Liver (tissue), 9 donors: ENCODE results near the gene NR4A1. TPM values are rescaled to one million over a fixed set of nuclear protein-coding genes. Genes with fewer than 3 reads are reported as not detected.

ENCODE experiments used
- DNase-seq: peaks from one replicate; pipeline ENCODE4 v3.0.0-alpha.2; 2017; ENCODE audit warnings: low spot score
- H3K27ac ChIP-seq, 2 donors: one replicate each; pipeline ENCODE4 v1.7.0; 2013; ENCODE audit warnings: inconsistent platforms in 2 of 2, low read length in 2 of 2, control low read depth in 1 of 2, low read depth in 1 of 2, mild to moderate bottlenecking in 1 of 2
- H3K27me3 ChIP-seq, 4 donors: one replicate each; pipeline versions ENCODE4 v1.6.1 to v1.7.0; 2013; ENCODE audit warnings: low read length in 3 of 4, inconsistent platforms in 1 of 4, mild to moderate bottlenecking in 1 of 4, moderate library complexity in 1 of 4; ENCODE audit not compliant: control insufficient read depth in 4 of 4, insufficient read depth in 4 of 4
- H3K36me3 ChIP-seq, 4 donors: one replicate each; pipeline versions ENCODE4 v1.6.1 to v1.7.0; 2013; ENCODE audit warnings: low read length in 3 of 4, mild to moderate bottlenecking in 3 of 4, low read depth in 1 of 4, moderate library complexity in 1 of 4; ENCODE audit not compliant: control insufficient read depth in 4 of 4, insufficient read depth in 3 of 4
- H3K4me1 ChIP-seq, 4 donors: one replicate each; pipeline versions ENCODE4 v1.6.1 to v1.7.0; 2013; ENCODE audit warnings: low read length in 3 of 4, mild to moderate bottlenecking in 3 of 4, moderate library complexity in 1 of 4; ENCODE audit not compliant: control insufficient read depth in 4 of 4, insufficient read depth in 4 of 4
- H3K4me3 ChIP-seq, 3 donors: one replicate each; pipeline versions ENCODE4 v1.6.1 to v1.7.0; 2013; ENCODE audit warnings: low read length in 3 of 3, control low read depth in 1 of 3, low read depth in 1 of 3, mild to moderate bottlenecking in 1 of 3
- H3K9ac ChIP-seq, 2 donors: one replicate each; pipeline ENCODE4 v1.7.0; 2013; ENCODE audit warnings: low read length in 2 of 2, mild to moderate bottlenecking in 2 of 2, moderate library complexity in 2 of 2, control low read depth in 1 of 2, low read depth in 1 of 2
- H3K9me3 ChIP-seq, 4 donors: one replicate each; pipeline versions ENCODE4 v1.6.1 to v1.7.0; 2013; ENCODE audit warnings: low read length in 3 of 4; ENCODE audit not compliant: control insufficient read depth in 4 of 4
- ATF3 ChIP-seq: IDR thresholded peaks from 2 replicates; pipeline ENCODE4 v1.6.1; 2016; ENCODE audit warnings: antibody characterized with exemption
- EGR1 ChIP-seq, 2 donors: IDR thresholded peaks; 2 replicates each; pipeline ENCODE4 v1.6.1; 2016 to 2018; ENCODE audit warnings: antibody characterized with exemption in 2 of 2, low read depth in 2 of 2
- FOXA1 ChIP-seq: IDR thresholded peaks from 2 replicates; pipeline ENCODE4 v1.6.1; 2016; ENCODE audit warnings: antibody characterized with exemption
- FOXA2 ChIP-seq: IDR thresholded peaks from 2 replicates; pipeline ENCODE4 v1.6.1; 2016; ENCODE audit warnings: antibody characterized with exemption
- GABPA ChIP-seq, 2 donors: IDR thresholded peaks in 1 of 2; conservative IDR thresholded peaks in 1 of 2; 2 replicates each; pipeline ENCODE4 v1.6.1; 2016; ENCODE audit warnings: antibody characterized with exemption in 2 of 2, mild to moderate bottlenecking in 1 of 2, moderate library complexity in 1 of 2
- HNF4A ChIP-seq, 2 donors: conservative IDR thresholded peaks; 2 replicates each; pipeline ENCODE4 v1.6.1; 2016; ENCODE audit warnings: antibody characterized with exemption in 2 of 2, mild to moderate bottlenecking in 2 of 2
- HNF4G ChIP-seq: IDR thresholded peaks from 2 replicates; pipeline ENCODE4 v1.6.1; 2016; ENCODE audit warnings: antibody characterized with exemption
- JUND ChIP-seq, 2 donors: IDR thresholded peaks; 2 replicates each; pipeline ENCODE4 v1.6.1; 2016; ENCODE audit warnings: antibody characterized with exemption in 2 of 2
- NR2F2 ChIP-seq: IDR thresholded peaks from 2 replicates; pipeline ENCODE4 v1.6.1; 2016; ENCODE audit warnings: antibody characterized with exemption
- RAD21 ChIP-seq, 2 donors: IDR thresholded peaks; 2 replicates each; pipeline ENCODE4 v1.6.1; 2016; ENCODE audit warnings: antibody characterized with exemption in 2 of 2, mild to moderate bottlenecking in 2 of 2
- REST ChIP-seq: IDR thresholded peaks from 2 replicates; pipeline ENCODE4 v1.6.1; 2016; ENCODE audit warnings: antibody characterized with exemption, mild to moderate bottlenecking
- RXRA ChIP-seq, 2 donors: IDR thresholded peaks; 2 replicates each; pipeline ENCODE4 v1.6.1; 2017 to 2018; ENCODE audit warnings: antibody characterized with exemption in 2 of 2, mild to moderate bottlenecking in 1 of 2
- SP1 ChIP-seq: IDR thresholded peaks from 2 replicates; pipeline ENCODE4 v1.6.1; 2018; ENCODE audit warnings: antibody characterized with exemption, mild to moderate bottlenecking
- TAF1 ChIP-seq: conservative IDR thresholded peaks from 2 replicates; pipeline ENCODE4 v1.6.1; 2016; ENCODE audit warnings: antibody characterized with exemption, mild to moderate bottlenecking
- YY1 ChIP-seq: IDR thresholded peaks from 2 replicates; pipeline ENCODE4 v1.6.1; 2016; ENCODE audit warnings: antibody characterized with exemption, mild to moderate bottlenecking
- ZBTB33 ChIP-seq: IDR thresholded peaks from 2 replicates; pipeline ENCODE4 v1.6.1; 2016; ENCODE audit warnings: antibody characterized with exemption
- WGBS: extraction: QIAGEN DNeasy Blood & Tissue Kit; methylation state at CpG from one replicate; pipeline ENCODE4 v1.1.7; 2013; 5-methylcytosine and 5-hydroxymethylcytosine counted together
- polyA plus RNA-seq, 2 donors: library from polyadenylated mRNA; stranded (reverse) in 1 of 2; unstranded in 1 of 2; fragments of 200-250 nt in 1 of 2; fragments of >200 nt in 1 of 2; fragmentation: Nextera tagmentation in 1 of 2; extraction: Ambion mirVana in 1 of 2; gene quantifications; one replicate each; pipeline versions ENCODE4 v1.2.1 to v1.2.3, GENCODE V29; 2013 to 2015
- total RNA-seq, 2 donors: library from RNA; depleted of rRNA; stranded (reverse); fragments of >200 nt; gene quantifications; one replicate each; pipeline ENCODE4 v1.2.3, GENCODE V29; 2014
- TF ChIP-seq, protein P1 (sequence below): IDR thresholded peaks from 2 replicates; pipeline ENCODE4 v1.6.1; 2016; ENCODE audit warnings: antibody characterized with exemption
- donor health status: healthy.
- donor health status: healthy.
- donor health status: healthy.
- donor health status: healthy.
- donor health status: healthy.

Gene NR4A1
- total and polyA plus RNA-seq, 4 donors, result 0.79 to 5.8 (median 3.4) TPM

DNA sequence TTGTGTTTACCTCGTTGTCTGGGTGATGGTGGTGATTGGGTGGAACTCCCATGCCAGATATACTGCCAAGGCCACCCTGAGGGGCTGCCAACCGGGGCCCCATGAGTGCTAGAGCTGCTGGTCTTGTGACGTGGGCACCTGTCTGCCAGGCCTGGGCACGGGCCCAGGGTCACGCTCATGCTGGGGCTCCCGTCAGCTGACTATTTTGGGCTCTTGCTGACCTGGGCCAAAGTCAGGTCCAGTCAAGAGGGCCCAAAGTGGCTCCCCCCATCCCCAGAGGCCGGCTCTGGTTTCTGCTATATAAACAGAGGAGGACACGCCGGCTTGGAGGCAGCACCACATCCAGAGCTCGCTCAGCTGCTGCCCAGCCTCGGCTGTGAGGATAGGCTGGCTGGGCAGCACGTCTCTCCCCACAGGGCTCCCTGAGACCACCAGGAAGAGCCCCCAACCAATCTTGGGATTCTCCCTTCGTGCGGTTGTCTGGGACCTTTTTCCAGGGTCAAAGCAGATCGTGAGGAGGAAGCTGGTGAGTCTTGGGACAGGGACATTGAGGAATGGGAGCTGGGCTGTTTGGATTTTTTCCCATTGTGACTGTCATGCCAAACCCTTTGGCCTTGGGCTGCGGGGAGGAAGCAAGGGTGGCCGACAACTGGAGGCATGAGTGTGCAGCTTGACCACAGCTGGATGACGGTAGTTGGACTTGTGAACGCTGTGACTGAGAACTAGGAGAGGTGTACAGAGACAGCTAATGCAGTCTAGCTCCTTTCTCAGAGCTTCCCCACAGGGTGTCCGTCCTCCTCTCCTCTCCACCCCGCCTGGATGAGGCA lies 7.6 kb upstream of the NR4A1 start (continued):
- TF ChIP-seq ATF3 (no peak), TAF1 (no peak), EGR1 (IDR thresholded peaks at IDR 0.05; ENCODE audit: low read depth in 2 of 2) (no peak), FOXA1 (no peak)

GRCh38 chr12:52044292-52044983 lies 6.8 kb upstream of the NR4A1 start:
- TF ChIP-seq FOXA1 (no peak), TAF1 (no peak), SP1 (peak; percentile 12), HNF4G (no peak), FOXA2 (no peak), YY1 (peak; percentile 22), REST (no peak), EGR1 (IDR thresholded peaks at IDR 0.05; ENCODE audit: low read depth in 2 of 2) (no peak), HNF4A (conservative IDR thresholded peaks at IDR 0.05) (peak in 1 of 2 donors; percentile 23), NR2F2 (no peak), RXRA (IDR thresholded peaks at IDR 0.05) (no peak), RAD21 (IDR thresholded peaks at IDR 0.05) (no peak), GABPA (IDR thresholded peaks at IDR 0.05 in 1 of 2, conservative IDR thresholded peaks at IDR 0.05 in 1 of 2) (no peak), JUND (IDR thresholded peaks at IDR 0.05) (no peak), ZBTB33 (no peak)
- TF ChIP-seq, protein P1, sequence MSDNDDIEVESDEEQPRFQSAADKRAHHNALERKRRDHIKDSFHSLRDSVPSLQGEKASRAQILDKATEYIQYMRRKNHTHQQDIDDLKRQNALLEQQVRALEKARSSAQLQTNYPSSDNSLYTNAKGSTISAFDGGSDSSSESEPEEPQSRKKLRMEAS, result no peak
- peak overlapping the region; percentile 62 to 67 for H3K27ac ChIP-seq
- no peak for DNase-seq
- H3K36me3 ChIP-seq, result no peaks in the 10 kb centered on the region
- H3K4me1 ChIP-seq, result peaks cover 0 to 6% (median 4%) of the 10 kb centered on the region in 4 donors
- no peak overlapping the region for H3K4me3 ChIP-seq
- H3K9me3 ChIP-seq, result no peaks in the 10 kb centered on the region
- H3K27me3 ChIP-seq, result no peaks in the 10 kb centered on the region
- H3K9ac ChIP-seq, result no peak overlapping the region
- 48% methylated on average over 18 of the region's 18 CpGs for WGBS
